ENCODE measurements around the gene EN1.

The EN1 gene

DNA sequence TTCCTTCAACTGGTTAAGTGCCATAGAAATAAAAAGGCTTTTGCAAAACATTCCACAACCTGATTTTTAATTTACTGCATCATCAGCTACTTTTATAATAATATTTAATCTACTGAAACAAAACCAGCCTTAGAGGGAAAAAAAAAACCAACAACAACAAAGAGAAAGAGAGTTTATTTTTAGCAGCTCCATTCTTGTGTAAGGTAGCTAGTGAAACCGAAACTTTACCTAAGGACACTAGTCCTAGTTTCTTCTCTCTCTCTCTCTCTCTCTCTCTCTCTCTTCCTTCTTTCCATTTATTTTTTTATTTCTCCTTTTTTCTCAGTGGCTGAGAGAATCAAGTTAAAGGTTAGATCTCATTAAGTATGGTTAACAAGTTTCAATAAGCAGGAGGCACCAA, 21.4 kb downstream of the EN1 start:
- Mint-ChIP-seq H3K4me1 (ENCODE audit: low read depth) (no peaks in the 10 kb centered on the region), H3K27me3 (peaks cover 33% of the 10 kb centered on the region), H3K9me3 (ENCODE audit: low read depth) (no peaks in the 10 kb centered on the region), H3K4me3 (no peak overlapping the region), H3K36me3 (no peaks in the 10 kb centered on the region), H3K27ac (no peak overlapping the region)

DNA sequence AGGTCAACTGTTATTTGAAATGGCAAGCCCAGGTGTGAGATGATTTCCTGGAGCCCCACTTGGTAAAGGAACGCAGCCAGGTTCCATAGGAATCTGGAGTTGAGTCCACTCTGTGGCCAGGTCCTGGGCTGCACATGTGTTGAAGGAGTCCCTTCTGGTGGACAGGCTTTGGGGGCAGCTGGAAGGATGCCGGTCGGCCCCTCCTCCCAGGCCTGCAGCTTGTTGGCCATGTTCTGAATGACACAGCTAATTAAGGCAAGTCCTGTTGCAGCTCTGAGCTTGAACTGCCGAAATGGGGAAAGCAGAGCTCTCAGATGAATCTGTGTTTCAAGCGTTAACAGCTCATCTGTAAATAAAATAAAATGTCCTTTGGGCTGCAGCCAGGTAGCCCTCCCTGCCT, 23.8 kb downstream of the EN1 start:
- H3K27me3 Mint-ChIP-seq: peaks cover 37% of the 10 kb centered on the region
- H3K27ac Mint-ChIP-seq: no peak overlapping the region
- H3K4me1 Mint-ChIP-seq (ENCODE audit: low read depth): no peaks in the 10 kb centered on the region
- H3K9me3 Mint-ChIP-seq (ENCODE audit: low read depth): no peaks in the 10 kb centered on the region
- no peaks in the 10 kb centered on the region for H3K36me3 Mint-ChIP-seq
- no peak overlapping the region for H3K4me3 Mint-ChIP-seq

DNA sequence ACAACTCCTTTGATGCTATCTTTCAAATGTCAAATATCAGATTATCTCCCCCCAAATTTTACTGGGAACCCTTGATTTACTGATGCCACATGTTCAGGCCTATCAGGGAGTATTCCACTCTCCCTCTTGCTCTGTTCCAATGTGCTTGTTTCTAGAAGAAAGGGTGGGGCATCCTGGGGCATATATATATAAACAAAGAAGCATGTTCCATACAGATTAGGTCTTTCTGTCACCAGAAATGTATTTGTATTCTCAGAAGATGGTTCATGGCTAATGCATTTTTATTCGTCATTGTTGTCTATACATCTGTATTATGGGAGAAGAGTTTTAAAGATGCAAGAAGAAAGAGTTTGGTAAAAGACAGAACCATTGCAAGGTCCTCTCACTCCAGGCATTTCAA, 24.9 kb downstream of the EN1 start:
- Mint-ChIP-seq H3K27ac (no peak overlapping the region), H3K4me1 (ENCODE audit: low read depth) (no peaks in the 10 kb centered on the region), H3K36me3 (no peaks in the 10 kb centered on the region), H3K27me3 (peaks cover 41% of the 10 kb centered on the region), H3K4me3 (no peak overlapping the region), H3K9me3 (ENCODE audit: low read depth) (no peaks in the 10 kb centered on the region)

DNA sequence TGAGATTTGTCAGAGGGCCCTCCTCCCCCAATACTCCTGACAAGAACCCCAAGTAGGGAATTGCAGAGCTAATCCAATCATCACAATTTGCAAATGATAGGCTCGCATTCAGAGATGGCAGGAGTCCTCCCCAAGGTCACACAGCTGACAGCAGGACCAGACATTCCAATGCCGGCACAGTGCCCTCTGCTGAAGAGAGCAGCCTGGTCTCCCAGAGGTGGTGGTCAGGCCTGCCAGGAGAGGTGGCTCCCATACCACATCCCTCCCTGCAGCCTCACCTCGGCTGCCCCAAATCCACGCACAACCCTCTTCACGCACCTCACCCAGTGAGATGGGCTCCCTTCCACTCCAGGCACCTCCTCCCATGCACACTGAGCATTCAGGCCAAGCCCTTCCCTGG, 25.4 kb downstream of the EN1 start:
- Mint-ChIP-seq H3K4me3 (no peak overlapping the region), H3K27ac (no peak overlapping the region), H3K27me3 (peaks cover 42% of the 10 kb centered on the region), H3K4me1 (ENCODE audit: low read depth) (no peaks in the 10 kb centered on the region), H3K9me3 (ENCODE audit: low read depth) (no peaks in the 10 kb centered on the region), H3K36me3 (no peaks in the 10 kb centered on the region)

DNA sequence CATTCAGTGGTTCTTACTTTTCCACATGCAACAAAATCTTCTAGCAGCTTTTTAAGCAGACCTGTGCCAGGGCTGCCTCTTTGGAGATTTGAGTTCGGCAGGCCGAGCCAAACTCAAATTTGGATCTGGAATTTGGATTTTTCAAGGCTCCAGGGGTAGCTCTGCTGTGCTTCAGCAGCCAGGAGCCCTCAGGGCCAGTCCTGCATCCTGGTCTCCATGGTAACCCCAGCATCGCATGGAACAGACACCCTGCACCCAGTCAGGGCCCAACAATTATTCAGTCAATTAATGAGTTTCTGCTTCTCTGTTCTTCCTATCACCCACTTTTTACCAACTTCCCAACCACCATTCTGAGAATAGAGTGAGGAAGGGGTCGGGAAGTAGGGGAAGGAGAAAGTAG, 30.0 kb downstream of the EN1 start:
- Mint-ChIP-seq H3K27ac (no peak overlapping the region), H3K4me3 (no peak overlapping the region), H3K9me3 (ENCODE audit: low read depth) (no peaks in the 10 kb centered on the region), H3K4me1 (ENCODE audit: low read depth) (no peaks in the 10 kb centered on the region), H3K36me3 (no peaks in the 10 kb centered on the region), H3K27me3 (peaks cover 44% of the 10 kb centered on the region)

DNA sequence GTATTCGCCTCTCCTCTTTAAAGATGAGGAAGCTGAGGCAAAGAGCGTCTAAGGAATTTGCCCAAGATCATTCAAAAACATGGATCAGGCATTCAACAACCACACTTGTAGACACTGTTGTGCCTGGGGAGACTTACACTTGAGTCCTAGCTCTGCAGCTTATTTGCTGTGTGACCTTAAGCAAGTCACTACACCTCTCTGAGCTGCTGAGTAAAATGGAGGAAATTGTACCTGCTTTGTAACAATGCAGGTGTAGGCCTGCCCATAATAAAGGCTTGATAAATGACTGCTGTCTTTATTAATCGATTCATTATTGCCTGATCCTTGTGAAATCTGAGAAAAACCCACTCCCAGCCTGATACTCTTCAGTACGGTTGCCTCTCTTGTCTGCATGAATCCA, 30.8 kb downstream of the EN1 start:
- no peak overlapping the region for H3K4me3 Mint-ChIP-seq
- H3K9me3 Mint-ChIP-seq (ENCODE audit: low read depth): no peaks in the 10 kb centered on the region
- no peaks in the 10 kb centered on the region for H3K36me3 Mint-ChIP-seq
- peaks cover 47% of the 10 kb centered on the region for H3K27me3 Mint-ChIP-seq
- H3K4me1 Mint-ChIP-seq (ENCODE audit: low read depth): no peaks in the 10 kb centered on the region
- no peak overlapping the region for H3K27ac Mint-ChIP-seq

DNA sequence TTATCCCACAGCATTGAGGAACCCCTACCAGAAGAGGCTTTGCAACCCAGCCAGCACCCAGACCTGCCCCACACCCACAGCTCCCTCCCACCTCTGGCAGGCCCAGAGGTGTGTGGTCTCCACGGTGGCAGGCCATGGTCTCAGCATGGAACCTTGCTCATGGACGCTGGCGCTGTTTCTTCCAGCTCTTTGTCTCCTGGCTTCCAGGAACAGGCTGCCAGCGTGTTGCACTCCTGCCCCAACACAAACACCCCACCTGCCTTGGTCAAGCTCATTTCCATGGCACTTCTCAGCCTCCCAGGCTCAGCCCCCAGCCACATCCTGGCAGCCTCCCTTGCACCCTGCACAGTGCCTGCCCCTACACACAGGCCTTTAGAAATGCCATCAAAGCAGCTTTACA, 31.7 kb downstream of the EN1 start:
- Mint-ChIP-seq H3K27ac (no peak overlapping the region), H3K27me3 (peaks cover 45% of the 10 kb centered on the region), H3K36me3 (no peaks in the 10 kb centered on the region), H3K4me3 (no peak overlapping the region), H3K9me3 (ENCODE audit: low read depth) (no peaks in the 10 kb centered on the region), H3K4me1 (ENCODE audit: low read depth) (no peaks in the 10 kb centered on the region)

DNA sequence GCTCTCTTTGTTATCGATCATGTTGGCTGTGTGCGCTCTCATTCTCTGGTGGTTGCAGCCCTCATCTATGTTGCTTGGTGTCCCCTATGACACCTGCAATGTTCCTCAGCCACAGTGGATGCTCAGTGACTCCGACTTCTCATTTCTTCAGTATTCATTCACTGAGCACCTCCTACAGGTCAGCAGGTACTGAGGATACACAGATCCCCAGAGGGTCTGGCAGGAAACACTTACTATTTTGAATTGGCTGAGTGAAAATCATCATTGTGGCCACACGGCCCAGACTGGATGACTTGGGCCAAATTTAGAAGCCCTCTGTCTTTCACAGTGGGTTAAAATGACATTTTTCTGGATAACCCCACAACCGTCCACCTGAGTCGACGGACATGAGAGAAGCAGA, 32.1 kb downstream of the EN1 start:
- Mint-ChIP-seq H3K4me1 (ENCODE audit: low read depth) (no peaks in the 10 kb centered on the region), H3K27ac (no peak overlapping the region), H3K27me3 (peaks cover 42% of the 10 kb centered on the region), H3K9me3 (ENCODE audit: low read depth) (no peaks in the 10 kb centered on the region), H3K36me3 (no peaks in the 10 kb centered on the region), H3K4me3 (no peak overlapping the region)

DNA sequence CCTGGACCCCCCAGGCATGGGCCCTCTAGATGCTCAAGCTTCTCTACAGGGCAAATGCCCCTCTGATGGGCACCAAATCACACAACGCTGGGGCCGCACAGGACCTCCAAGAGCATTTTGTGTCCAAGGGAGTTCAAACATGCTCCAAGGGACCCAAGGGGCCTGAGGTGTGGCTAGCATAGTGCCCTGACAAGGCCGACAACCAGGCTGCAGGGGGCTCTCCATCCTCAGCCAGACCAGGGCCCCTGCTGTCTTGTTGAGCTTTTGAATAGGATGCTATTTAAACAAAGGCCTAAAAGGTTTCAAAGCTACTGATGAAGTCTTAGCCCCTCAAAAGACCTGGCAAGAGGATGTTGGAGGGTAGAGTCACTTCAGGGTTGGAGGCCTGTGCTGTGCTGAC, 33.1 kb downstream of the EN1 start:
- no peaks in the 10 kb centered on the region for H3K9me3 Mint-ChIP-seq (ENCODE audit: low read depth)
- no peaks in the 10 kb centered on the region for H3K36me3 Mint-ChIP-seq
- H3K4me1 Mint-ChIP-seq (ENCODE audit: low read depth): no peaks in the 10 kb centered on the region
- no peak overlapping the region for H3K27ac Mint-ChIP-seq
- no peak overlapping the region for H3K4me3 Mint-ChIP-seq
- peaks cover 39% of the 10 kb centered on the region for H3K27me3 Mint-ChIP-seq

DNA sequence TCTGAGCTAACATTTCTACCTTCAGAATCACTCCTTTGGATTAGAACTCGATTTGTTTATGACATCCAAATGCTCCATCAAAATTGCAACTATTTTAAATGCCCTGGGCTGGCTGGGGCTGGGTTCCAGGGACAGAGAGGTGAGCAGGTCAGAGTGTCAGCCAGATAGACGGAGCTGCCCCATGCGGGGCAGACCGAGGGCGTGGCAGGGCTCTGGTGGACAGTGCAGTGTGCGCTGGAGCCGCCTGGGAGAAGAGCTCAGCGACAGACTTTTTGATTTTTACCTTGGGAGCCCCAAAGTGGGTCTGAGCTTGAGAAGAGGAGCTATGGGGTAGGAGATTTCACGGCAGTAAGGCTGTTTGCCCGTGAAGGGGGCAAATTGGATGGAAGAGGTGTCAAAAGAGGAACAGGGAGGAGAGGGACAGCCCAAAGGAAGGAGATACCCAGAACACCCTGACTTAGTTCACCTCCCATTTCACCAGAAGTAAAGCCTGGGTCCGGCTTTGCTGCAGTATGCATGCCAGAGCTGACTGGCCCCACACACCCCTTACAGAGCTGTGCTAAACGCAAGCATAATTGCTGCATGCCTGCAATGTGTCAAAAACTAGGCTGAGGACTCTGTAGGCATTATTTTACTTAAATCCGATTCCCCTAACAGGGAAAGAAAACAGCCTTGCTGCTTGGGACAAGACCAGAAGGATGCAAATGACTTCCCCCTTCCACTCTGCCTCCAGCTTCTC, 33.7 kb downstream of the EN1 start:
- Mint-ChIP-seq H3K4me1 (ENCODE audit: low read depth) (peaks cover 2% of the 10 kb centered on the region), H3K36me3 (no peaks in the 10 kb centered on the region), H3K4me3 (no peak overlapping the region), H3K27ac (no peak overlapping the region), H3K27me3 (peaks cover 35% of the 10 kb centered on the region), H3K9me3 (ENCODE audit: low read depth) (no peaks in the 10 kb centered on the region)

DNA sequence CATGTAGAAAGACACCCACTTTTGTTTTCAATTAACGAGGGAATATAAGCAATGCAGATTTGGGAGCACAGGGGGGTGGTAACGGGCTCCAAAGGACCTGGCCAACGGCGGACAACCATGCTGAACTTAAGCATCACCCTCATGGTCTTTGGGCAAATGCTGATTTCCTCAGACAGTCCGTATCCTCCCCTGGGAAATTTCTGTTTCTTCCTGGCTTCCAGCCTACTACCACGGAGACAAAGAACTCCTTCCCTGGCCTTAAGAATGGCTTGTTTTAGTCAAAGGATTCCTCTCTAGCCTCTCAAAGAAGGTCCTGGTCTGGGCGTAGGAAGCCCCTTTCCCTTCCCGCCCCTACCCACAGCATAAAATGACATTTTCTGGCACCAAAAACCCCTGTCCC, 34.3 kb downstream of the EN1 start:
- Mint-ChIP-seq H3K4me1 (ENCODE audit: low read depth) (peaks cover 6% of the 10 kb centered on the region), H3K9me3 (ENCODE audit: low read depth) (no peaks in the 10 kb centered on the region), H3K27me3 (peaks cover 30% of the 10 kb centered on the region), H3K27ac (no peak overlapping the region), H3K36me3 (no peaks in the 10 kb centered on the region), H3K4me3 (no peak overlapping the region)

DNA sequence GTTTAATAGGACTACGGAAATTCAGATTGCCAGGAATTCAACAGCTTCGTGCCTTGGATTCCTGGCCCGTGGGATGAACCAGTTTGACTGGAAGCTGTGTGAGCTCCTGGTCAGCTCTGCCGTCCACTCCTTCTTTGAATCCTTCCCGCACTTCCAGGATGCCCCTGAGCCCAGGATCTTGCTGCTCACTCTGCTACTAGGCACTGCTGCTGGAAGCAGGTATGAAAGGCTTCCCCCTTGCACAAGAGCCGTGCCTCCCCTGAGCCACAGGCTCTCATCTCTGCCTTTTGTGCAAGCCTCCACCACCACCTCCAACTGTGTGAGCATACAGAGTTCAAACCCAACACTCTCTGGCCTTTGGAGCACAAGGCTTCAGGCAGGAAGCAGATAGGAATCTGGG, 34.9 kb downstream of the EN1 start:
- peaks cover 9% of the 10 kb centered on the region for H3K4me1 Mint-ChIP-seq (ENCODE audit: low read depth)
- no peak overlapping the region for H3K4me3 Mint-ChIP-seq
- peaks cover 26% of the 10 kb centered on the region for H3K27me3 Mint-ChIP-seq
- no peaks in the 10 kb centered on the region for H3K9me3 Mint-ChIP-seq (ENCODE audit: low read depth)
- H3K36me3 Mint-ChIP-seq: no peaks in the 10 kb centered on the region
- no peak overlapping the region for H3K27ac Mint-ChIP-seq

DNA sequence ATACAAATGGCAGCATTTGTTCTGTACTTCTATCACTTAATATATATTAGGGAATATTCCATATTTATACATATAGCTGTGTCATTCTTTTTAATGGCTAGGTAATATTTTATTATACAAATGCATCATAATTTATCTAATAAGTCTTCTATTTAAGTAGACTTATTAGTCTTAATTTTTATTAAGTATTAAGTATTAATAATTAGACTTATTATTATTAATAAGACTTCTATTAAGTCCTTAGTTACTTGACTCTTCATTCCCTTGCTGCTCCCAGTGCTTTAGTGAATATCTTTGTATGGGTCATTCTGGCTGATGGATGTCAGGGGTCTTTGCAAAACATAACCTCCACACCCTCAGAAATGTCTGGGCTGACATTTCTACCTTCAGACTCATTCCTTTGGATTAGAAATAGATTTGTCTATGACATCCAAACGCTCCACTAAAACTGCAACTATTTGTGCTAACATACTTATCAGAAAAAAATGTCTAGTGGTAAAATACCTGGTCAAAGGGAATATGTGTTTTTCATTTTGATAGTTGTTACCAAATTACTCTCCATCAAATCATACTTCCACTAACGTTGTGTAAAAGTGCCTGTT, 35.8 kb downstream of the EN1 start:
- H3K36me3 Mint-ChIP-seq: no peaks in the 10 kb centered on the region
- no peak overlapping the region for H3K27ac Mint-ChIP-seq
- no peak overlapping the region for H3K4me3 Mint-ChIP-seq
- H3K27me3 Mint-ChIP-seq: peaks cover 28% of the 10 kb centered on the region
- H3K4me1 Mint-ChIP-seq (ENCODE audit: low read depth): peaks cover 9% of the 10 kb centered on the region
- H3K9me3 Mint-ChIP-seq (ENCODE audit: low read depth): no peaks in the 10 kb centered on the region

DNA sequence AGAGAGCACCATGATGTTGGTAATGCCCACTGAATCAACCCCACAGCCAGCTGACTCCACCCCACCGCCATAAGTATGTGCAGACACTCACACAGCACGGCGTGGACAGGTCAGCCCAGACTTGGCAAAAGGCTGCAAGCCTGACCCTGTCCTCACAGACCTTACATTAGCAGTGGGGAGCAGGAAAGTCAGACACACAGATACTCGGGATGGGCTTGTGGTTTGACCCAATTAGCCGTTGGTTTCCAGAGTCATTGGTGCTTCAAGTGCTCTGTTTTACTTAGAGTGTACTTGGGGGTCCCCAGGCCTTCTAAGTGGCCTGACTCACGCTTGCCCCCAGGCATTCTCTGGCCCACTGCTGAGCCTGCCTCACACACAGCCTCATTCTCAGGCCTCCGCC, 36.7 kb downstream of the EN1 start:
- Mint-ChIP-seq H3K4me1 (ENCODE audit: low read depth) (peaks cover 9% of the 10 kb centered on the region), H3K27me3 (peaks cover 26% of the 10 kb centered on the region), H3K36me3 (no peaks in the 10 kb centered on the region), H3K4me3 (no peak overlapping the region), H3K27ac (no peak overlapping the region), H3K9me3 (ENCODE audit: low read depth) (no peaks in the 10 kb centered on the region)

DNA sequence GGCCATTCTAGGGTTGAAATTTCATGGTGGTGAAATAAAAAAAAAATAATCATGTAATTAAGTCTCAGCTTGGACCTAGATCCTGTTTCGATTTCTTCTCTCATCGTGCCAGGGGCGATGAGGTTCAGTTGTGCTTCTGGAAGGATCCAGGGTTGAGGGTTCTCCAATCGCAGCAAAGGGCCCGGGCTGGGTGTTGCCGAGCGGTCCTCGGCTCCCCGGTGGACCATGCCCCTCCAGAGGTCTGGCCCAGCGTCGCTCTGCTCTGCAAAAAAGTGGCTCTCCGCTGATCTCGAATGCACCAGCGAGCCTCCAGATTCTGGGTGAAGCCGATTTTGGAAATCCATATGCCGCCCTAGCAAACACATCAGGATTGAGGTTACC, 39.0 kb downstream of the EN1 start:
- Mint-ChIP-seq H3K4me1 (ENCODE audit: low read depth) (peaks cover 9% of the 10 kb centered on the region), H3K27me3 (peaks cover 30% of the 10 kb centered on the region), H3K27ac (no peak overlapping the region), H3K36me3 (no peaks in the 10 kb centered on the region), H3K4me3 (peak overlapping the region; percentile 38), H3K9me3 (ENCODE audit: low read depth) (no peaks in the 10 kb centered on the region)

All from activated naive CD8-positive, alpha-beta T cell (primary cell).